ENCODE measurements around the gene MEGF8. TPM values are rescaled to one million over a fixed set of nuclear protein-coding genes. Genes with fewer than 3 reads are reported as not detected.

Gene MEGF8
- total RNA-seq, 1 donor from 2014 or later = 72.8 TPM

DNA sequence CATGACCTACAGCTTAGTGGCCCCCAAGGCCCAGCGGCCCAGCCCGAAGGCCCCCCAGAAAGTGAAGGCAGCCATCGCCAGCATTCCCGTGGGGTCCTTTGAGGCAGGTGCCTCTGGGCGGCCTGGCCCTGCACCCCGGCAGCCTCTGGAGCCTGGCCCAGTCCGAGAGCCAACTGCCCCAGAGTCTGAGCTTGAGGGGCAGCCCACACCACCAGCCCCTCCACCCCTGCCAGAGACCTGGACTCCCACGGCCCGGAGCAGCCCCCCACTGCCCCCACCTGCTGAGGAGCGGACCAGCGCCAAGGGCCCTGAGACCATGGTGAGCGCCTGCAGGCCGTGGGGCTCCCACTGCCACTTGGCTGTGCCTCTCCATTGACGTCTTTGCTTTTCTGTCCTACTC, 32.5 kb upstream of the MEGF8 start:
- DNase-seq = peak; percentile 14
- H3K4me3 Mint-ChIP-seq (ENCODE audit: unreplicated experiment) = no peak overlapping the region
- H3K4me1 Mint-ChIP-seq (ENCODE audit: low read depth, unreplicated experiment) = peaks cover 4% of the 10 kb centered on the region
- H3K27ac Mint-ChIP-seq (ENCODE audit: unreplicated experiment) = no peak overlapping the region
- H3K27me3 Mint-ChIP-seq (ENCODE audit: unreplicated experiment) = peaks cover 6% of the 10 kb centered on the region
- no peak for TF ChIP-seq CTCF (IDR thresholded peaks at IDR 0.05; ENCODE audit: partially characterized antibody, unreplicated experiment)
- peaks cover 4% of the 10 kb centered on the region for H3K36me3 Mint-ChIP-seq (ENCODE audit: unreplicated experiment)
- peaks cover 15% of the 10 kb centered on the region for H3K9me3 Mint-ChIP-seq (ENCODE audit: unreplicated experiment)

GRCh38 chr19:42293540-42293939, 31.9 kb upstream of the MEGF8 start:
- peaks cover 6% of the 10 kb centered on the region for H3K27me3 Mint-ChIP-seq (ENCODE audit: unreplicated experiment)
- peak; percentile 38 for DNase-seq
- H3K27ac Mint-ChIP-seq (ENCODE audit: unreplicated experiment) = no peak overlapping the region
- TF ChIP-seq CTCF (IDR thresholded peaks at IDR 0.05; ENCODE audit: partially characterized antibody, unreplicated experiment) = no peak
- H3K4me1 Mint-ChIP-seq (ENCODE audit: low read depth, unreplicated experiment) = peaks cover 4% of the 10 kb centered on the region
- peaks cover 15% of the 10 kb centered on the region for H3K9me3 Mint-ChIP-seq (ENCODE audit: unreplicated experiment)
- H3K4me3 Mint-ChIP-seq (ENCODE audit: unreplicated experiment) = no peak overlapping the region
- H3K36me3 Mint-ChIP-seq (ENCODE audit: unreplicated experiment) = peaks cover 4% of the 10 kb centered on the region

DNA sequence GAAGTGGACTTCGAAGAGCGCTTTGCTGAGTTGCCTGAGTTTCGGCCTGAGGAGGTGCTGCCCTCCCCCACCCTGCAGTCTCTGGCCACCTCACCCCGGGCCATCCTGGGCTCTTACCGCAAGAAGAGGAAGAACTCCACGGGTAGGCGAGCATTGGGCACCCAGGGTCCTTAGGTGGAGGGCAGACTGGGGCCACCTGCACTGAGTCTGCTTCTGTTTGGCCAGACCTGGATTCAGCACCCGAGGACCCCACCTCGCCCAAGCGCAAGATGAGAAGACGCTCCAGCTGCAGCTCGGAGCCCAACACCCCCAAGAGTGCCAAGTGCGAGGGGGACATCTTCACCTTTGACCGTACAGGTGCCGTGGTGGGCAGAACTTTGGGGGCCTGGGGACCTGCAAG, 31.5 kb upstream of the MEGF8 start:
- Mint-ChIP-seq H3K4me3 (ENCODE audit: unreplicated experiment) (no peak overlapping the region), H3K27ac (ENCODE audit: unreplicated experiment) (no peak overlapping the region), H3K36me3 (ENCODE audit: unreplicated experiment) (peaks cover 4% of the 10 kb centered on the region), H3K9me3 (ENCODE audit: unreplicated experiment) (peaks cover 15% of the 10 kb centered on the region), H3K27me3 (ENCODE audit: unreplicated experiment) (peaks cover 6% of the 10 kb centered on the region), H3K4me1 (ENCODE audit: low read depth, unreplicated experiment) (peaks cover 4% of the 10 kb centered on the region)
- no peak for TF ChIP-seq CTCF (IDR thresholded peaks at IDR 0.05; ENCODE audit: partially characterized antibody, unreplicated experiment)
- DNase-seq = no peak

DNA sequence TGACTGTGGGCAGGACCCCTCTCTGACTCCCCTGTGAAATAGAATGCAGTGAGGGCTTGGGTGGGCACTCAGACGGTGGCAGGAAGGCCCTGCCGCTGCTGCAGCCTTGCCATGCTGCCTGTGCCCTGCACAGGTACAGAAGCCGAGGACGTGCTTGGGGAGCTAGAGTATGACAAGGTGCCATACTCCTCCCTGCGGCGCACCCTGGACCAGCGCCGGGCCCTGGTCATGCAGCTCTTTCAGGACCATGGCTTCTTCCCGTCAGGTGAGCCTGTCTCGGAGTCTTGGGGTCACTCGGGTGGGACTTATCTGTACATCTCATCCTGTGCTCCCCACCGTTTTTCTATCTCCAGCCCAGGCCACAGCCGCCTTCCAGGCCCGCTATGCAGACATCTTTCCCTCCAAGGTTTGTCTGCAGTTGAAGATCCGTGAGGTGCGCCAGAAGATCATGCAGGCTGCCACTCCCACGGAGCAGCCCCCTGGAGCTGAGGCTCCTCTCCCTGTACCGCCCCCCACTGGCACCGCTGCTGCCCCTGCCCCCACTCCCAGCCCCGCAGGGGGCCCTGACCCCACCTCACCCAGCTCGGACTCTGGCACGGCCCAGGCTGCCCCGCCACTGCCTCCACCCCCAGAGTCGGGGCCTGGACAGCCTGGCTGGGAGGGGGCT, 30.8 kb upstream of the MEGF8 start:
- no peak for TF ChIP-seq CTCF (IDR thresholded peaks at IDR 0.05; ENCODE audit: partially characterized antibody, unreplicated experiment)
- peaks cover 4% of the 10 kb centered on the region for H3K4me1 Mint-ChIP-seq (ENCODE audit: low read depth, unreplicated experiment)
- H3K27ac Mint-ChIP-seq (ENCODE audit: unreplicated experiment) = no peak overlapping the region
- H3K9me3 Mint-ChIP-seq (ENCODE audit: unreplicated experiment) = peaks cover 15% of the 10 kb centered on the region
- DNase-seq = peak; percentile 27
- H3K27me3 Mint-ChIP-seq (ENCODE audit: unreplicated experiment) = peaks cover 6% of the 10 kb centered on the region
- peaks cover 4% of the 10 kb centered on the region for H3K36me3 Mint-ChIP-seq (ENCODE audit: unreplicated experiment)
- H3K4me3 Mint-ChIP-seq (ENCODE audit: unreplicated experiment) = no peak overlapping the region

GRCh38 chr19:42295342-42295741, 30.1 kb upstream of the MEGF8 start:
- Mint-ChIP-seq H3K27me3 (ENCODE audit: unreplicated experiment) (peaks cover 6% of the 10 kb centered on the region), H3K9me3 (ENCODE audit: unreplicated experiment) (peaks cover 15% of the 10 kb centered on the region), H3K4me1 (ENCODE audit: low read depth, unreplicated experiment) (peaks cover 4% of the 10 kb centered on the region), H3K4me3 (ENCODE audit: unreplicated experiment) (no peak overlapping the region), H3K27ac (ENCODE audit: unreplicated experiment) (peak overlapping the region; percentile 26), H3K36me3 (ENCODE audit: unreplicated experiment) (peaks cover 4% of the 10 kb centered on the region)
- no peak for TF ChIP-seq CTCF (IDR thresholded peaks at IDR 0.05; ENCODE audit: partially characterized antibody, unreplicated experiment)
- DNase-seq = peak; percentile 12
